ENCODE measurements around the gene EXOSC9.
"Not testable (repeated sequence)": the region's sequence is repeated elsewhere in the genome, so short reads cannot be mapped to it uniquely, and the experiment has no call there.

EXOSC9 gene

GRCh38 chr4:121800961-121801714, at the start of gene EXOSC9:
Gene EXOSC9, plus strand, starts transcription at chr4:121801323. Its CDS starts 102 bp downstream, at chr4:121801425.
- DNase-seq: peak; percentile 90

- not testable (repeated sequence) for DNase-seq
Observed at GRCh38 chr4:121752142-121752541, 49.0 kb upstream of the EXOSC9 start.

GRCh38 chr4:121758925-121759568, 42.1 kb upstream of the EXOSC9 start:
- DNase-seq: no peak

- no peak for DNase-seq
Observed at GRCh38 chr4:121760205-121760604, 40.9 kb upstream of the EXOSC9 start.

GRCh38 chr4:121764303-121764701, 36.8 kb upstream of the EXOSC9 start:
- no peak for DNase-seq

- no peak for DNase-seq
Observed at GRCh38 chr4:121764702-121765367, 36.3 kb upstream of the EXOSC9 start, which contains the start of gene SMIM43. Gene SMIM43, minus strand, starts transcription at chr4:121765164. Its CDS starts 59 bp downstream, at chr4:121765105.

- DNase-seq: no peak
Observed at GRCh38 chr4:121765368-121765705, 35.8 kb upstream of the EXOSC9 start.

- no peak for DNase-seq
Observed at GRCh38 chr4:121765971-121766538, 35.1 kb upstream of the EXOSC9 start.

GRCh38 chr4:121767166-121767565, 34.0 kb upstream of the EXOSC9 start:
- DNase-seq: no peak

GRCh38 chr4:121769341-121769740, 31.8 kb upstream of the EXOSC9 start:
- DNase-seq: no peak

GRCh38 chr4:121771869-121772268, 29.3 kb upstream of the EXOSC9 start:
- DNase-seq: no peak

- DNase-seq: no peak
Observed at GRCh38 chr4:121773883-121774282, 27.2 kb upstream of the EXOSC9 start.

GRCh38 chr4:121776610-121777401, 24.3 kb upstream of the EXOSC9 start:
- no peak for DNase-seq

- DNase-seq: no peak
Observed at GRCh38 chr4:121777625-121778024, 23.5 kb upstream of the EXOSC9 start.

- DNase-seq: no peak
Observed at GRCh38 chr4:121778991-121779628, 22.0 kb upstream of the EXOSC9 start.

GRCh38 chr4:121783210-121783609, 17.9 kb upstream of the EXOSC9 start:
- DNase-seq: no peak

- no peak for DNase-seq
Observed at GRCh38 chr4:121784401-121784800, 16.7 kb upstream of the EXOSC9 start.

GRCh38 chr4:121784975-121785374, 16.1 kb upstream of the EXOSC9 start:
- no peak for DNase-seq

- DNase-seq: no peak
Observed at GRCh38 chr4:121785479-121785878, 15.6 kb upstream of the EXOSC9 start.

- DNase-seq: no peak
Observed at GRCh38 chr4:121786221-121786620, 14.9 kb upstream of the EXOSC9 start.

GRCh38 chr4:121788896-121789295, 12.2 kb upstream of the EXOSC9 start:
- DNase-seq: no peak

GRCh38 chr4:121789455-121789854, 11.7 kb upstream of the EXOSC9 start:
- DNase-seq: no peak

Data from COR-L47 (cell line).